Body of pancreas (tissue), 4 donors: ENCODE results near the gene SSX4B. TPM values are rescaled to one million over a fixed set of nuclear protein-coding genes. Genes with fewer than 3 reads are reported as not detected.
"Not testable (repeated sequence)": the region's sequence is repeated elsewhere in the genome, so short reads cannot be mapped to it uniquely, and the experiment has no call there.

Experiments
- ATAC-seq: fragments of 150-250 bp; one replicate; pipeline ENCODE4 v1.9.1; 2016
- DNase-seq, 4 donors: peaks; one replicate each; pipeline ENCODE4 v3.0.0-alpha.2; 2019
- H3K27ac ChIP-seq, 4 donors: fragments of 200-600 bp; sonication (generic); 1 replicate in 3 of 4; 2 replicates in 1 of 4; pipeline versions ENCODE4 v1.5.1 to v1.6.1; 2016 to 2019; ENCODE audit warnings: mild to moderate bottlenecking in 1 of 4, mixed read lengths in 1 of 4, moderate library complexity in 1 of 4
- H3K27me3 ChIP-seq, 2 donors: fragments of 200-600 bp; sonication (generic); one replicate each; pipeline ENCODE4 v1.6.0; 2016; ENCODE audit warnings: mild to moderate bottlenecking in 1 of 2
- H3K36me3 ChIP-seq, 2 donors: fragments of 200-600 bp; sonication (generic); replicated peaks in 1 of 2; 2 replicates each; pipeline ENCODE4 v1.5.1; 2016; ENCODE audit warnings: low read depth in 2 of 2; ENCODE audit not compliant: insufficient read depth in 1 of 2
- H3K4me1 ChIP-seq: fragments of 200-600 bp; sonication (generic); one replicate; pipeline ENCODE4 v1.6.0; 2016
- H3K4me3 ChIP-seq, 2 donors: fragments of 200-600 bp; sonication (generic); 1 replicate in 1 of 2; 2 replicates in 1 of 2; pipeline ENCODE4 v1.5.1; 2016 to 2019
- H3K9me3 ChIP-seq, 3 donors: fragments of 200-600 bp; sonication (generic); 1 replicate in 2 of 3; 2 replicates in 1 of 3; pipeline ENCODE4 v1.5.1; 2016
- POLR2A ChIP-seq, 3 donors: fragments of 450-650 bp; IDR thresholded peaks; one replicate each; pipeline ENCODE4 v1.6.1; 2016; ENCODE audit warnings: antibody characterized with exemption in 3 of 3, mild to moderate bottlenecking in 2 of 3
- WGBS, 2 donors: methylation state at CpG; one replicate each; pipeline ENCODE4 v1.1.5; 2017; 5-methylcytosine and 5-hydroxymethylcytosine counted together
- intact Hi-C: fragments of 100-400 bp; cut with DNase I; formaldehyde crosslinking; loops from one replicate; pipeline ENCODE4 v1.15.1; 2023
- total RNA-seq, 2 donors: library from RNA; depleted of rRNA; stranded (reverse); fragments of >200 nt; gene quantifications; one replicate each; pipeline ENCODE4 v1.1.0, GENCODE V29; 2016
- TF ChIP-seq, protein P1 (sequence below), 7 experiments: fragments of 450-650 bp in 4 of 7; fragments of 200-600 bp in 3 of 7; sonication (generic) in 3 of 7; IDR thresholded peaks; one replicate each; pipeline ENCODE4 v1.5.1; 2016 to 2019; ENCODE audit warnings: antibody characterized with exemption in 7 of 7

The SSX4B gene
- total RNA-seq, 2 donors from 2014 or later, result not detected

DNA sequence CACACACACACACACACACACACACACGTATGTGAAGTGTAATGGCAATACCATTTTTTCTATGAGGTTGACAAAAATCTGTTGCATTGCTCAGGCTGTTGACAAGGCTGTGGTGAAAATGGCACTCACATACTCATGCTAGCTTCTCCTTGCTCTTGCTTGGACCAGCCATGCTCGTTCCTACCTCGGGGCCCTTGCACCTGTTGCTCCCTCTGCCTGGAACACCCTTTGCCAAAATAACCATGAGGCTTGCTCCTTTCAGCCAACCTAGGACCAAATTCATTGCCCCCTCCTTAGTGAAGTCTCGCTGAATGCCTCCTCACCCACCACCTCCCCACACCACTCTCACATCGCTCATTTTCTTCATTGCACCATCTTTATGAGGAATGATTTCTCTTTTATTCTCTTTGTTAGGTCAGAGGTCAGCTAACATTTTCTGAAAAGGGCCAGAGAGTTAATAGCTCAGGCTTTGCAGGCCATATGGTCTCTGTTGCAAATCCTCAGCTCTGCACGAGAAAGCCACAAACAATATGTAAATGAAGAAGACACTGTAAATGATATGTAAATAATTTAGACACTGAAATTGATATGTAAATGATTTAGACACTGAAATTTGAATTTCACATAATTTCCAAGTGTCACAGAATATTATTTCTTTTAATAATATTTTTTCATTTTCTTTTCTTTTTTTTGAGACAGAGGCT lies 45.0 kb upstream of the SSX4B start:
- Histone ChIP-seq H3K36me3 (no peaks in the 10 kb centered on the region), H3K27me3 (no peaks in the 10 kb centered on the region), H3K27ac (no peak overlapping the region), H3K4me1 (peaks cover under 1% of the 10 kb centered on the region), H3K9me3 (no peaks in the 10 kb centered on the region), H3K4me3 (no peak overlapping the region)
- TF ChIP-seq, protein P1, sequence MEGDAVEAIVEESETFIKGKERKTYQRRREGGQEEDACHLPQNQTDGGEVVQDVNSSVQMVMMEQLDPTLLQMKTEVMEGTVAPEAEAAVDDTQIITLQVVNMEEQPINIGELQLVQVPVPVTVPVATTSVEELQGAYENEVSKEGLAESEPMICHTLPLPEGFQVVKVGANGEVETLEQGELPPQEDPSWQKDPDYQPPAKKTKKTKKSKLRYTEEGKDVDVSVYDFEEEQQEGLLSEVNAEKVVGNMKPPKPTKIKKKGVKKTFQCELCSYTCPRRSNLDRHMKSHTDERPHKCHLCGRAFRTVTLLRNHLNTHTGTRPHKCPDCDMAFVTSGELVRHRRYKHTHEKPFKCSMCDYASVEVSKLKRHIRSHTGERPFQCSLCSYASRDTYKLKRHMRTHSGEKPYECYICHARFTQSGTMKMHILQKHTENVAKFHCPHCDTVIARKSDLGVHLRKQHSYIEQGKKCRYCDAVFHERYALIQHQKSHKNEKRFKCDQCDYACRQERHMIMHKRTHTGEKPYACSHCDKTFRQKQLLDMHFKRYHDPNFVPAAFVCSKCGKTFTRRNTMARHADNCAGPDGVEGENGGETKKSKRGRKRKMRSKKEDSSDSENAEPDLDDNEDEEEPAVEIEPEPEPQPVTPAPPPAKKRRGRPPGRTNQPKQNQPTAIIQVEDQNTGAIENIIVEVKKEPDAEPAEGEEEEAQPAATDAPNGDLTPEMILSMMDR (IDR thresholded peaks at IDR 0.05), result no peak
- TF ChIP-seq POLR2A (IDR thresholded peaks at IDR 0.05), result no peak
- intact Hi-C loops, result no loop called here
- DNase-seq (no peak), ATAC-seq (no peak)
- WGBS, 2 donors, result 55 to 65% methylated on average over 5 to 6 of the region's 6 CpGs

DNA sequence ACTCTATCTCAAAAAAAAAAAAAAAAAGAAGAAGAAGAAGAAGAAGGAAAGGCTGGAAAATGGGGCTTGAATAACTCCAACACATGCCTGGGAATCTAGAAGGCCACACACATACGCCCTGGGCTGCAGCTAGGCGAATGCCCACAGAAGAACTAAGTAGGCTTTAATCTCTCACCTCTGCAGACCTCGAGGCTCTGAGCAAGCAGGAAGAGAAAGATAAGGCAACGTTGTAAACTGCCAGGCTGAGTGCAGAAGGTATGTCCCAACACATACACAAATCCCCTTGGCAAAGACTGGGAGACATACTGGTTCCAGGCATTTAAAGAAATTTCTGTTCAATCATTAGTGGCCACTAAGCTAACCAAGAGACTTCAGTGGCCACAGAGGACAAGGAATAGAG lies 39.9 kb upstream of the SSX4B start:
- intact Hi-C loops, result no loop called here
- TF ChIP-seq POLR2A (IDR thresholded peaks at IDR 0.05), result no peak
- TF ChIP-seq, protein P1 (IDR thresholded peaks at IDR 0.05), result no peak
- no peak for DNase-seq
- no peaks in the 10 kb centered on the region for H3K4me1 ChIP-seq
- 22 to 44% methylated on average over 3 to 4 of the region's 4 CpGs for WGBS, 2 donors
- H3K4me3 ChIP-seq, result no peak overlapping the region
- no peak overlapping the region for H3K27ac ChIP-seq
- H3K9me3 ChIP-seq, result no peaks in the 10 kb centered on the region
- no peaks in the 10 kb centered on the region for H3K36me3 ChIP-seq
- ATAC-seq, result no peak
- no peaks in the 10 kb centered on the region for H3K27me3 ChIP-seq

DNA sequence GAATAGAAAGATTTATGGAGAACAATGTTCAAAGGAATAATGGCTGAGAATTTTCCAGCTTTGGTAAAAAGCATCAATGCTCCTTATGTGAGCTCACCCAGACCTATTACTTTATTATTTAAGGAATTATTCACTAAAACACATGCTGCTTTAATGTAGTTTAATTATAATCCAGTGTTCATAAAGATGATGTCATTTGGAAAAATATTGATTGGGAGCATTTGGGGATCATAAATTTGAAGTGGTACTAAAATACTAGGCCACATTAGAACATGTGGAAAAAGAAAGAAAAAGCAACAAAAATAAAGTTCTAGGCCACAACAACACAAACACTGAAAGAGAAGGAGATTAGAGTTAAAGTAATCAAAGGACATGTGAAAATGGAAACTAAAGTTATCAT lies 38.3 kb upstream of the SSX4B start:
- no peak for ATAC-seq
- intact Hi-C loops, result no loop called here
- Histone ChIP-seq H3K36me3 (no peaks in the 10 kb centered on the region), H3K4me3 (no peak overlapping the region), H3K9me3 (no peaks in the 10 kb centered on the region), H3K27me3 (no peaks in the 10 kb centered on the region), H3K4me1 (no peaks in the 10 kb centered on the region), H3K27ac (no peak overlapping the region)
- TF ChIP-seq POLR2A (IDR thresholded peaks at IDR 0.05), result no peak
- TF ChIP-seq, protein P1 (IDR thresholded peaks at IDR 0.05), result no peak
- no peak for DNase-seq

DNA sequence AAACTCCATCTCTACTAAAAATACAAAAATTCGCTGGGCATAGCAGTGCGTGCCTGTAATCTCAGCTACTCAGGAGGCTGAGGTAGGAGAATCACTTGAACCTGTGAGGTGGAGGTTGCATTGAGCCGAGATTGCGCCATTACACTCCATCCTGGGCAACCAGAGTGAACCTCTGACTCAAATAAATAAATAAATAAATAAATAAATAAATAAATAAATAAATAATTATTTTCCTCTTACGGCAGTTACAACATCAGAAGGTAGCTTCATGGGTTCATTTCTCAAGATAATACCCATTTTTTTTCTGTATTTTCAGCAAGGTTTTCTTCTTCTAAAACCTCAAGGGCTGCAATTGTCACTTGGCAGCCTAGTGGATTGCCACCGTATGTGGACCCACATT lies 35.4 kb upstream of the SSX4B start:
- DNase-seq, intact Hi-C loops, H3K36me3 ChIP-seq, H3K4me1 ChIP-seq, ATAC-seq, H3K4me3 ChIP-seq, H3K9me3 ChIP-seq, H3K27me3 ChIP-seq, H3K27ac ChIP-seq: not testable (repeated sequence)
- WGBS, 2 donors, result 88 to 94% methylated on average over 5 to 6 of the region's 6 CpGs

DNA sequence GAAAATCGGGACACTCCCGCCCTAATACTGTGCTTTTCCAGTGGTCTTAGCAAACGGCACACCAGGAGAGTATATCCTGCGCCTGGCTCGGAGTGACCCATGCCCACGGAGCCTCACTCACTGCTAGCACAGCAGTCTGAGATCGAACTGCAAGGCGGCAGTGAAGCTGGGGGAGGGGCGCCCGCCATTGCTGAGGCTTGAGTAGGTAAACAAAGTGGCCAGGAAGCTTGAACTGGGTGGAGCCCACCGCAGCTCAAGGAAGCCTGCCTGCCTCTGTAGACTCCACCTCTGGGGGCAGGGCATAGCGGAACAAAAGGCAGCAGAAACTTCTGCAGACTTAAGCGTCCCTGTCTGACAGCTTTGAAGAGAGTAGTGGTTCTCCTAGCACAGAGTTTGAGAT lies 22.0 kb upstream of the SSX4B start:
- H3K4me1 ChIP-seq, ATAC-seq, intact Hi-C loops: not testable (repeated sequence)

DNA sequence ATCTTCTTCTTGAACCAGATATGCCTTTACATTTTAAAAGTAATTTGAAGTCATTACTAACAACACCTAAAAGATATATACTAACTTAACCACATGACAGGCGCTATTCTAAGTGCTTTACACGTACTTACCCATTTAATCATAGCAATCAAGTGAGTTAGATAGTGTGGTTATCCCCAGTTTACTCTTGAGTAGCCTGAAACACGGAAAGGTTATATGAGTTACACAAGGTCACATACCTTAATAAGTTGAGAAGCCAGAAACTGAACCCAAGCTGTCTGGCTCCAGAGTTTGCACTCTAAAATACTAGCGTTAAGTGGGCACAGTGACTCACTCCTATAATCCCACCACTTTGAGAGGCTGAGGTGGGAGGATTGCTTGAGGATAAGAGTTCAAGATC lies 18.4 kb upstream of the SSX4B start:
- 40 to 58% methylated on average over 3 to 4 of the region's 4 CpGs for WGBS, 2 donors

More for the DNA sequence above, 22.0 kb upstream of the SSX4B start:
- H3K4me3 ChIP-seq, H3K27ac ChIP-seq, H3K9me3 ChIP-seq, H3K36me3 ChIP-seq, H3K27me3 ChIP-seq, DNase-seq: not testable (repeated sequence)
- WGBS, 2 donors, result 78% methylated on average over 12 of the region's 13 CpGs; no CpG with 5 or more reads in 1 of the 2 donors

DNA sequence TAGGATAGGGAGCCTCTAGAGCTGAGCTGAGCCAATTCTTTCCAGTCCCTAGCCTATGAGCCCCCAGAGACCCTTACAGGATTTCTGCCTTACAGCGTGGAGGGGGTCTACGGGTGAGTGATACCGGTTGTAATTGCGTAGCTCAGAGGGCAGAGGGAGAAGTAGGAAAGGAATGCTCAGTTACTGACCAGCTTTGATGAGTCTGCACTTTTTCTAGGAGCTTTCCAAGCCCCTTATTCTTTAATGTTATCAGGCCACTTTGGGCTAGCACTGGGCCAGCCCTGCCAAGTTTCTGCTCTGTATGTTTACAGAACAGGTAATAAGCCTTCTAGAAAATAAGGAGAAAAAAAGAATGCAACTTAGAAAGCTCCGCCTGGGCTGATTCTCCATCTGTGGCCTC lies 17.8 kb upstream of the SSX4B start:
- intact Hi-C loops, H3K36me3 ChIP-seq, H3K4me1 ChIP-seq, H3K9me3 ChIP-seq, H3K27me3 ChIP-seq, H3K27ac ChIP-seq, DNase-seq, ATAC-seq, H3K4me3 ChIP-seq: not testable (repeated sequence)
- WGBS, 2 donors, result 75% methylated on average over 5 of the region's 5 CpGs; no CpG with 5 or more reads in 1 of the 2 donors

More for the DNA sequence above, 18.4 kb upstream of the SSX4B start:
- H3K9me3 ChIP-seq, ATAC-seq, DNase-seq, H3K4me3 ChIP-seq, intact Hi-C loops, H3K27me3 ChIP-seq, H3K4me1 ChIP-seq, H3K36me3 ChIP-seq, H3K27ac ChIP-seq: not testable (repeated sequence)

DNA sequence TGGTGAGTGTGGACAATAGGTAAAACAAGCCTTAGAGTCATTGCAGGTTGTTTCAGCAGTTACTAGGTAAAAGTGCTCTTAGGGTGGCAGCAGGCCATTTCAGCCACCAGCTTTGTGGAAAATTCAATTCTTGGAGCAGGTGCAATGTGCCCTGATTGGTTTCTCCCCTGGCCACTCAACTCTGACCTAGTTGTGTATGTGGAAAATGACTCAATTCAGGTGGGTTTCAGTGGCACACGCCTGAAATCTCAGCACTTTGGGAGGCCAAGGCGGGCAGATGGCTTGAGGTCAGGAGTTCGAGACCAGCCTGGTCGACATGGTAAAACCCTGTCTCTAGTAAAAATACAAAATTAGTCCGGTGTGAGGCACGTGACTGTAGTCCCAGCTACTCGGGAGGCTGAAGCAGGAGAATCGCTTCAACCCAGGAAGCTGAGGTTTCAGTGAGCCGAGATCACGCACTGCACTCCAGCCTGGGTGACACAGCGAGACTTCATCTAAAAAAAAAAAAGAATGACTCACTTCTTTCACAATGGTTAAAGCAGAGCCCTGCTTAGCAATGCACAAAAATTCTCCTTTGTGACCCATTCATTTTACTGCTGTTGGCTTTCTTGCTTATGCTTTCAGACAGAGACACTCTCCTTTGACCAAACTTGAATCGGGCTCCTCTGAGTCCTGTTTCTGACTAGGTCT lies 15.4 kb upstream of the SSX4B start:
- WGBS, 2 donors, result no CpG with 5 or more reads among the region's 12 CpGs
- H3K4me3 ChIP-seq, ATAC-seq: not testable (repeated sequence)

DNA sequence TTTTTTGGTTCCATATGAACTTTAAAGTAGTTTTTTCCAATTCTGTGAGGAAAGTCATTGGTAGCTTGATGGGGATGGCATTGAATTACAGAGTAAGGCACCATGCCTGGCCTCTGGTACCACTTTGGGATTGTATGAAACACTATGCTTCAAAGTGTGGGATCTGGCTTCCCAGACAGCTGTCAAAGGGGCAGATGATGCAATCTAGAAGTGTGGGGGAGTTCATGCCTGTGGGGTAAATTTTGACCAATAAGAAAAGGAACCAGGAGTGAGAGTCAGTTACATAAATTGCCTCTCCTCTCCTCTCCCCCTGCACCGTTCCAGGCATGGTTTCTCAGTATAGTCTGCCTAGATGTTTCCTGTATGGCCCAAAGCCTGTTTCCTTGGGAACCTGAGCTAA lies 13.9 kb downstream of the SSX4B start:
- H3K9me3 ChIP-seq, H3K27ac ChIP-seq, intact Hi-C loops, H3K27me3 ChIP-seq, H3K4me3 ChIP-seq, DNase-seq, H3K4me1 ChIP-seq, H3K36me3 ChIP-seq, ATAC-seq: not testable (repeated sequence)
- WGBS, 2 donors, result 20 to 38% methylated on average over 1 of the region's 1 CpG

More for the DNA sequence above, 15.4 kb upstream of the SSX4B start:
- H3K9me3 ChIP-seq, H3K36me3 ChIP-seq, H3K4me1 ChIP-seq, DNase-seq, H3K27ac ChIP-seq, intact Hi-C loops, H3K27me3 ChIP-seq: not testable (repeated sequence)
